HG03439 (cell line): ENCODE measurements around the gene UROS.

Experiments
- ATAC-seq: cut with Tn5 transposase; IDR thresholded peaks from one replicate; pipeline ENCODE4 v1.9.1; 2021; ENCODE audit warnings: mild to moderate bottlenecking, moderate library complexity; ENCODE audit not compliant: unreplicated experiment

The UROS gene

GRCh38 chr10:125769175-125769574, 53.9 kb downstream of the UROS start:
- no peak for ATAC-seq

DNA sequence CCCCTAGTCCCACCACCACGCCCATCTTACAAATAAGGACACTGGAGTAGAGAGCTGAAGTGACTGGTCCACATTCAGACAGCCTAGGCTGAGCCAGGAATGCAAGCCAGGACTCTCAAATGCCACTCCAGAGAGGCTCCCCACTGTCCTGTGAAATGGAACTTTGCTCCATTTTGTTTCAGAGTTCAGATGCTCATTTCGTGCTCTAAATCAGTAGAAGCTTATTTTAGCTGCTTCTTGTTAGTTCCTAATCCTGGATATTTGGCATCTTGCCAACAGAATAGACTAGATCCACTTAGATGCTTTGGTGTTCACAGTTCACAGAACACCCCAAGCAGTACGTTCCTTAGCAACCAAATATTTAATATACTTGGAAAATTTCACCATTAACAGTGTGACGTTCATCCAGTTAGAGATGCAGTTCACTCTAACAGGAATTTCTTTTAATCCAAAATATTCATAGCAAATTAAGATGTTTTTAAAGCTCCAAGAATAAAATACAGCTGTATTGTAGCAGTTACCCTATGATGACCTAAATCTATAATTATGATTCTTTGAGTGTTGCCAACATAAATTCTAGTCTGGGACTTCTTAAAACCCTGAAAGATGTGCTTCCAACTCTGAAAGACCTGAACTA, 54.7 kb downstream of the UROS start:
- no peak for ATAC-seq

GRCh38 chr10:125766511-125766910, 56.5 kb downstream of the UROS start:
- ATAC-seq, result no peak

GRCh38 chr10:125765835-125766234, 57.2 kb downstream of the UROS start:
- no peak for ATAC-seq

DNA sequence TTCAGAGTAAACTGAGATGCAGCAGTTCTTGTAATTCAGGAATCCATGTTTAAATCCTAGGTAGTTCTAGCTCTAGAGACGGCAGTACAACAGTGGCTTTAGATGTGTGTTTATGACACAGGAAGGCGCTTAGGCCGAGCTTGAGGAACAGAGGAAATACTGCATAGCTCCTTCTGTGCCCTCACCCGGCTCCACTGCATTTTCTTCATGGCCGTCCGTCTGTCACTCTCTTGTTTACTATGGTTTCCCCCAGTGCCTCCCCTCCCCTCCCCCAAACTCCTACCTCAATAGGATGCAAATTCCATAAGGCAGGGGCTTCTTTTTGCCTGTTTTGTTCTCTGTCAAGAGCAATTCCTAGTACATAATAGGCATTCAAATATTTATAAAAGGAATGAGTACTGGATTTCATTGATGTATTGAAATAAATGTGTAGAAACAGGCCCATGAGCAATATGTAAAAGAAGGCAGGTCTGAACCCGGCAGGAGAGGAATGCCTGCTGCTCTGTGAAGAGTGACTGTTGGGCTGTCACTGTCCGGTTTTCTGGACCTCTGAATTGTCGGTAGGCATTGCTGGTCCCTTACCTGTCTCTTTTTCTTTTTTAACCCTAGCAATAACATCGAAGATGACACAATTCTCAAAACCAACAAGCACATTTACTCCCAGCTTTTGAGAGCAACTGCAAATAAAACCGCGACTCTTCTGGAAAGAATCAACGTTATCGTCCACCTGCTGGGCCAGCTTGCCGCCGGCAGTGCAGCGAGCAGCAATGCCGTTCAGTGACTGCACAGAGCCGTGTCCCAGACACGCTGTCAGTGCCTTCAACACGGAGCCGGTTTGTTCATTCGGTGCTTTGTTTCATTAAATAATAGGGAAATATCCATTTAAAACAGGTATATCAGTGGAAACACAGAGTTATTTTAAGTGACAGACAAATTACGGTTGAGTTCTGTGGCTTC, 60.1 kb downstream of the UROS start:
- ATAC-seq, result no peak

DNA sequence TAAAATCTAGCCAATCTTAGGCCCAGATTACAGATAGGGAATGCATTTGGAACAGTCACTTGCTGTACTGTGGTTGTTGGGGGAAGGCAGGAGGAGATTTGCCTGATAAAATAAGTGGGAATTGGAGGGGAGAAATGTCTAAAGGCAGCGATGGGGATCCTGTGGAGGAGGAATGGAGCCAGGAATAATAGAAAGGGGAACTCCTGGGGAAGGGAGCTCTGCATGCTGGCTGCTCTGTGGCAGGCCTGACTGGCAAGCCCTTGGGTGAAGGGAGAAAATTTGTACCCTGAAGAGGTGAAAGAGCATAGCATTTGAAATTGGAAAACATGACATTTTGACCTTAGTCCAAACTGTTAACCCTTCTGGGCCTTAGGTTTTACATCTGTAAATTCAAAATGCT, 61.1 kb downstream of the UROS start:
- ATAC-seq, result no peak

GRCh38 chr10:125757742-125758141, 65.3 kb downstream of the UROS start:
- no peak for ATAC-seq

DNA sequence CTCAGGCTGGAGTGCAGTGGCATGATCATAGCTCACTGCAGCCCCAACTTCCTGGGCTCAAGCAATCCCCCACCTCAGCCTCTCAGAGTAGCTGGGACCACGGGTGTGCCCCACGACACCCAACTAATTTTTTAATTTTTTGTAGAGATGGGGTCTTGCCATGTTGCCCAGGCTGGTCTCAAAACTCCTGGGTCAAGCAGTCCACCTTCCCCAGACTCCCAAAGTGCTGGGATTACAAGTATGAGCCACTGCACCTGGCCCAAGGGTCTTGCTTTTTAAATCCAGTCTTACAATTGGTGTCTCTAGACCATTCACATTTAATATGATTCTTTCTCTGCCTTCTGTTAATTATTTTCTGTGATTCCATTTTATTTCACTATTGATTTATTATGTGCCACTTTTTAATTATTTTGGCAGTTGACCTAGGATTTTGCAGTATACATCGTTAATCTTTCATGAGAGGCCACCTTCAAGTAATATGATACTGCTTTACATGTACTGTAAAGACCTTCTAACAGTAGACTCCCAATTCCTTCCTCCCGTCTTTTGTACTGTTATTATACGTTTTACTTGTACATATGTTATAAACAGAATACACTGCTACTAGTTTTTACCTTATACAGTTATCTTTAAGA, 66.1 kb downstream of the UROS start:
- no peak for ATAC-seq

DNA sequence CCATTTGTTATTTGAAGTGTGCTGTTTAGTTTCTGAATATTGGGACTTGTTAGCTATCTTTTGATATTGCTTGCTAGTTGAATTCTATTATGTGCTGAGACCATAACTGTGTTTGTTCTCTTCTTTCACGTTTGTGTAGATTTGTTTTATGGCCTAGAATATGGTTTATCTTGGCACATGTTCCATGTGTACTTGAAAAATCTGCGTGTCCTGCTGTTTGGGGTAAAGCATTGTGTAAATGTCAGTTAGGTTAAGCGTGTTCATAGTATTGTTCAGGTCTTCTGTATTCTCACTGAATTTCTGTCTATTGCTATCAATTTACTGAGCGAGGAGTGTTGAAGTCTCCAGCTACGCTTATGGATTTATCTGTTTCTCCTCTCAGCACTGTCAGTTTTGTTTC, 66.9 kb downstream of the UROS start:
- ATAC-seq, result no peak

DNA sequence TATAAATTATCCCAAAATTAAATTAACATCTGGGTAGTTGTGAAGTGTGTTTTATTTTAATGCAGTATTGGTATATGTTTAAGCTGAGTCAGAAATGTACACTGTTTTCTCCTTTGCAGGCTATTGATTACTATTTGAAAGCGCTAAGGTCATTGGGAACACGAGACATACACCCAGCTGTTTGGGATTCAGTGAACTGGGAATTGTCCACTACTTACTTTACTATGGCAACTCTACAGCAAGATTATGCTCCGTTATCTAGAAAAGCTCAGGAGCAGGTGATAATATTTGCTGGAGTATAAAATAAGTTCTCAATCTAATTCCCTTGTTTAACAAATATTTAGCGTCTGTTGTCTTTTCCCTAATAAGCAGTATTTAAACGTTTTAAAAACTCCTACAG, 75.6 kb downstream of the UROS start:
- ATAC-seq, result no peak

GRCh38 chr10:125744909-125745308, 78.1 kb downstream of the UROS start:
- ATAC-seq, result no peak

DNA sequence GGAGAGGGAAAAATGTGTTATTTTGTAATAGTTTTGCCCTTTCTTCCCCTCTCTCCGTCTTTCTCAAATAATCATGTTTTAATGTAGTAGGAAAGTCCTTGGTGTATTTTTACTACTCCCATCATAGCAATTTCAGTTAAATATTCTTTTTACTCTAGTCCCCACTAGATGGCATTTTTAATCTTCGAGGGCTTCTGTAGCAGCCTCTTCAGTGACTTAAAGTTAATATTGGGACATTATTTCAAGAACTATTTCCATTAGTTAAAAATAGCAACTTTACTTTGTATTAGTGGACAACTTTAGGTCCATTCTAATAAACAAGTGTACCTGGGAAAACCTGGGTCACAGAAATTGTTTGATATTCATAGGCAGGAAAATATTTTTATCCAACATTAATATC, 80.6 kb downstream of the UROS start:
- no peak for ATAC-seq

GRCh38 chr10:125739994-125740679, 82.9 kb downstream of the UROS start:
- no peak for ATAC-seq
